AG08396 (cell line): ENCODE data around the gene COBL.

Experiments used
- DNase-seq: peaks from one replicate; pipeline ENCODE4 v3.0.0; 2012; ENCODE audit warnings: low spot score, mixed read lengths

The COBL gene

GRCh38 chr7:51118628-51119027 is 198.0 kb downstream of the COBL start:
- no peak for DNase-seq

- DNase-seq = no peak
Observed at GRCh38 chr7:51114501-51114900, 202.1 kb downstream of the COBL start.

GRCh38 chr7:51113962-51114361 is 202.6 kb downstream of the COBL start:
- DNase-seq = no peak

GRCh38 chr7:51113560-51113959 is 203.0 kb downstream of the COBL start:
- no peak for DNase-seq

- no peak for DNase-seq
Observed at GRCh38 chr7:51111241-51111940, 205.2 kb downstream of the COBL start.

GRCh38 chr7:51108134-51108533 is 208.5 kb downstream of the COBL start:
- no peak for DNase-seq

GRCh38 chr7:51104278-51104677 is 212.3 kb downstream of the COBL start:
- no peak for DNase-seq

- DNase-seq = no peak
Observed at GRCh38 chr7:51103718-51104117, 212.9 kb downstream of the COBL start.

- DNase-seq = no peak
Observed at GRCh38 chr7:51102828-51103227, 213.8 kb downstream of the COBL start.

- no peak for DNase-seq
Observed at GRCh38 chr7:51101111-51101757, 215.4 kb downstream of the COBL start.

- DNase-seq = no peak
Observed at GRCh38 chr7:51090411-51090810, 226.2 kb downstream of the COBL start.

- no peak for DNase-seq
Observed at GRCh38 chr7:51085034-51085692, 231.4 kb downstream of the COBL start.

GRCh38 chr7:51084121-51084520 is 232.5 kb downstream of the COBL start:
- no peak for DNase-seq

- DNase-seq = no peak
Observed at GRCh38 chr7:51082940-51083533, 233.6 kb downstream of the COBL start.

- DNase-seq = no peak
Observed at GRCh38 chr7:51082096-51082840, 234.3 kb downstream of the COBL start.

- no peak for DNase-seq
Observed at GRCh38 chr7:51081270-51081890, 235.2 kb downstream of the COBL start.

- DNase-seq = no peak
Observed at GRCh38 chr7:51080622-51081269, 235.9 kb downstream of the COBL start.

- no peak for DNase-seq
Observed at GRCh38 chr7:51080216-51080615, 236.4 kb downstream of the COBL start.

- DNase-seq = no peak
Observed at GRCh38 chr7:51079494-51079893, 237.1 kb downstream of the COBL start.

- no peak for DNase-seq
Observed at GRCh38 chr7:51078653-51079052, 238.0 kb downstream of the COBL start.

- no peak for DNase-seq
Observed at GRCh38 chr7:51077987-51078370, 238.6 kb downstream of the COBL start.
